ENCODE results near the gene KAT6B. TPM values are rescaled to one million over a fixed set of nuclear protein-coding genes. Genes with fewer than 3 reads are reported as not detected.

The KAT6B gene
- total RNA-seq, 1 donor from 2014 or later: 59.2 TPM

DNA sequence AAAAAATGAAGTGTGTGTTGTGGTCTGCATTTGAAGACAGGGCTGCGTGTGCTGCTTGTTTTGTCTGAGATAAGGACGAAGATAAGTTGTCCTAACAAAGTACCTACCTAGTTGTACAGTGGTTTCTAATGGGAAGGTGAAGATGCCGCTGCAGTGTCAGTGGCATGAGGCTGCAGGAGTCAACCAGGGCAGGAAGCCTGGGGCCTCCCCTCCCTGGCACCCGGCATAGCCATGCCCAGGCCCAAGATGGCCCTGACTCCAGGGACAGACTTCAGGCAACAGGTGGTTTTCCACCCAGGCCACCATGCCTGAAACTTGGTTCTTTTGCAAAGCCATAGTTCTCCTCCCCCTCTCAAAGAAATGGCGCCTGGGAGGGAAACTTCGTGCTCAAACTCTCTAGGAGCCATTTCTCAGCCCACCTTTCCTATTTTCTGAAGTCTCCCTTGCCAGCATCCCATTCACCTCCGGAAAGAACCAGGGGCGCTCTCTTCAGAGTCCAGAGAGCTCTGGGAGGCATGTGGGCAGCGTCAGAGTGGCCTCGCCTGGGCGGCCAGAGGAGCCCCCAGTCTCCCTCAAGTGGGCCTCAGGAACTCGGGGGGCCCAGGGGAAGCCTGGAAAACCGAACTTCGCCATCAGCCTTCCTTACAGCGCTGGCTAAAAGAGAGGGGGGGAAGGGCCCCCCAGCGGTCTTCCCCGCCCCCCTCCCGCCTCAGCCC is 2.1 kb upstream of the KAT6B start:
- H3K4me3 ChIP-seq: peak overlapping the region; percentile 97 to 99
- H3K9me3 ChIP-seq: no peaks in the 10 kb centered on the region
- no peaks in the 10 kb centered on the region for H3K36me3 ChIP-seq
- DNase-seq (ENCODE audit: extremely low spot score in 2 of 2): no peak
- intact Hi-C loops (cut with DNase I): loop anchor here (10.0 kb wide), 2 partner anchors 100 to 400 kb away; no protein-coding TSS in a partner anchor
- H3K27me3 ChIP-seq: no peaks in the 10 kb centered on the region
- no peak for TF ChIP-seq POLR2A (IDR thresholded peaks at IDR 0.05)
- TF ChIP-seq, protein P1, sequence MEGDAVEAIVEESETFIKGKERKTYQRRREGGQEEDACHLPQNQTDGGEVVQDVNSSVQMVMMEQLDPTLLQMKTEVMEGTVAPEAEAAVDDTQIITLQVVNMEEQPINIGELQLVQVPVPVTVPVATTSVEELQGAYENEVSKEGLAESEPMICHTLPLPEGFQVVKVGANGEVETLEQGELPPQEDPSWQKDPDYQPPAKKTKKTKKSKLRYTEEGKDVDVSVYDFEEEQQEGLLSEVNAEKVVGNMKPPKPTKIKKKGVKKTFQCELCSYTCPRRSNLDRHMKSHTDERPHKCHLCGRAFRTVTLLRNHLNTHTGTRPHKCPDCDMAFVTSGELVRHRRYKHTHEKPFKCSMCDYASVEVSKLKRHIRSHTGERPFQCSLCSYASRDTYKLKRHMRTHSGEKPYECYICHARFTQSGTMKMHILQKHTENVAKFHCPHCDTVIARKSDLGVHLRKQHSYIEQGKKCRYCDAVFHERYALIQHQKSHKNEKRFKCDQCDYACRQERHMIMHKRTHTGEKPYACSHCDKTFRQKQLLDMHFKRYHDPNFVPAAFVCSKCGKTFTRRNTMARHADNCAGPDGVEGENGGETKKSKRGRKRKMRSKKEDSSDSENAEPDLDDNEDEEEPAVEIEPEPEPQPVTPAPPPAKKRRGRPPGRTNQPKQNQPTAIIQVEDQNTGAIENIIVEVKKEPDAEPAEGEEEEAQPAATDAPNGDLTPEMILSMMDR (IDR thresholded peaks at IDR 0.05): no peak
- no peak for TF ChIP-seq POLR2AphosphoS5 (IDR thresholded peaks at IDR 0.05; ENCODE audit: insufficient read depth in 1 of 2, low read depth in 1 of 2)
- H3K27ac ChIP-seq: peak overlapping the region; percentile 100
- H3K4me1 ChIP-seq: peaks cover 49% of the 10 kb centered on the region

DNA sequence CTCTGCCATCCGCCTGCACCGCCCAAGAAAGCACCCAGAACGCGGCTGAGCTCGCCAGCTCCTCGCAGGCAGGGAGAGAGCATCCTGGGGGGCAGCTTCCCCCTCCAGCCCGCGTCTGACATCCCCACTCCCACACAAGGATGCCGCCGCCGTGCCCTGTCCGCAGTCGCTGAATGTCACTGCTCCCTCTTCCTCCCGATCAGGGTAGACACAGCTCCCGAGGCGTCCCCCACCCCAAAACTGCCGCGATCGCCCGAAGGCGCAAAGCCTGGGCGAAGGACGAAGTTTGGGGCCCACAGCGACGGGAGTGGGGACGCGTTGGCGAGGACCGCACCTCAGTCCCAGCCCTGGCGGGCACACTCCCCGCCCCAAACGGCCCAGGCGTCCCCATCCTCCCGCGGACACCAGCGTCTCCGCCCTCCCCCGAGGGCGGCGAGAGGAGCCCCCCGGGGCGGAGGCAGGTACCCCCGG is 1.5 kb upstream of the KAT6B start:
- DNase-seq (ENCODE audit: extremely low spot score in 2 of 2): peak in 1 of 2 donors; percentile 89
- H3K4me1 ChIP-seq: peaks cover 50% of the 10 kb centered on the region
- intact Hi-C loops (cut with DNase I): loop anchor here (10.0 kb wide), 2 partner anchors 100 to 400 kb away; no protein-coding TSS in a partner anchor

DNA sequence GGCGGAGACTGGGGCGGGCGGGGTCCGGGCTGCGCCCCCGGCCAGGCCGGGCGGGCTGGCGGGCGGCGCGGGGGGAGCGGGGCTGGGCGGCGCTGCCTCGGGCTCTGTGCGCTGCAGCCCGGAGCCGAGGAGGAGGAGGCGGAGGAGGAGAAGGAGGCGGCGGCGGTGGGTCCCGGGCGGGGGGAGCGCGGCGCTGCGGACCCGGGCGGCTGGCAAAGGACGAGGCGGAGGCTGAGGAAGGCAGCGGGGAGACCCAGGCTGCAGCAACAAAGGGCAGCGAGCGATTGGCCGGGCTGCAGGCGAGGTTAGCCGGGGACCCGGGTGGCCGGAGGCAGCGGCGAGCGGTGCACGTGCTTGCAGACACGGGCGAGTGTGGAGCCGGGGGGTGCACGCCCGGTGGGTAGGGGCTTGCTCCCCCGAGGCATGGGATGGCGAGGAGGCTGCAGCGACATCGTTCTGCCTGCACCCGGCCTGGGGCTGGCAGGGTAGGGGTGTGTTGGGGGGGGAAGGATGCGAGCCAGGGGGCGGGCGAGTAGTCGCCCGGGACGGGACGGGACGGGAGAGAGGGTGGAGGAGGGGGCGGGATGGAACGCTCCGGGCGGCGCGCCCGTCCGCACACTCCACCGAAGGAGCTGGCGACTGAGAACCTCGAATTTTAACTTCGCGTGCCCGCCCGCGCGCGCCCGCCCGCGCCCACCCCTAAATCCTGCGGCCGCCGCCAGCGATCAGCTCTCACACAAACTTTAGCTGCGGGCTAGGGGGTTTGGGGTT is 844 bp upstream of the KAT6B start:
- TF ChIP-seq POLR2A (IDR thresholded peaks at IDR 0.05) (peak in 1 of 2 donors; percentile 13), POLR2AphosphoS5 (IDR thresholded peaks at IDR 0.05; ENCODE audit: insufficient read depth in 1 of 2, low read depth in 1 of 2) (no peak)
- TF ChIP-seq, protein P1 (IDR thresholded peaks at IDR 0.05): no peak
- no peaks in the 10 kb centered on the region for H3K36me3 ChIP-seq
- H3K27me3 ChIP-seq: no peaks in the 10 kb centered on the region
- peak overlapping the region; percentile 97 to 99 for H3K4me3 ChIP-seq
- no peaks in the 10 kb centered on the region for H3K9me3 ChIP-seq
- H3K27ac ChIP-seq: peak overlapping the region; percentile 100
- intact Hi-C loops (cut with DNase I): loop anchor here (10.0 kb wide), 2 partner anchors 99 to 399 kb away; no protein-coding TSS in a partner anchor
- DNase-seq (ENCODE audit: extremely low spot score in 2 of 2): peak in 1 of 2 donors; percentile 91
- peaks cover 50% of the 10 kb centered on the region for H3K4me1 ChIP-seq

More for the DNA sequence above, 1.5 kb upstream of the KAT6B start:
- Histone ChIP-seq H3K27ac (peak overlapping the region; percentile 100), H3K9me3 (no peaks in the 10 kb centered on the region), H3K36me3 (no peaks in the 10 kb centered on the region), H3K4me3 (peak overlapping the region; percentile 97 to 99), H3K27me3 (no peaks in the 10 kb centered on the region)
- TF ChIP-seq POLR2A (IDR thresholded peaks at IDR 0.05) (no peak), POLR2AphosphoS5 (IDR thresholded peaks at IDR 0.05; ENCODE audit: insufficient read depth in 1 of 2, low read depth in 1 of 2) (no peak)
- TF ChIP-seq, protein P1 (IDR thresholded peaks at IDR 0.05): no peak

DNA sequence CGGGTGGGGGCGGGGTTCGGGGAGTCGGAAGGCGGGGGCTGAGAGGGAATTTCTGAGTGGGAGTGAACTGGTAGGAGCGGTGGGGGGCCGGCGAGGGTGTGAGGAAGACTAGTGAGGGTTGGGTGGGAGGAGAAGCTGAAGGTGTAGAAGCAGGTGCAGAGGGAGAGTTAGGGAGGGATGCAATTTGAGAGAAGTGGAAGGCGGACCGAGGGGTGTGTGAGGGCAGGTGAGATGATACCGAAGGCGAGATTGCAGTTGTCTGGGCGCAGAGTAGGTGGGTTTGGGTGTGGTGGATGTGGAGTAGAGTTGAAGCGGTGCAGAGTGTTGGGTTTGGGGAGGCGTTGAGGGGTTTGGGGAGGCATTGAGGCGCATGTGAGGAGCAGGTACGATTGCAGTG is 643 bp downstream of the KAT6B start:
- no peaks in the 10 kb centered on the region for H3K9me3 ChIP-seq
- H3K4me1 ChIP-seq: peaks cover 61% of the 10 kb centered on the region
- DNase-seq (ENCODE audit: extremely low spot score in 2 of 2): peak in 1 of 2 donors; percentile 95
- H3K27me3 ChIP-seq: no peaks in the 10 kb centered on the region
- intact Hi-C loops (cut with DNase I): loop anchor here (10.0 kb wide), 2 partner anchors 98 to 398 kb away; no protein-coding TSS in a partner anchor
- no peaks in the 10 kb centered on the region for H3K36me3 ChIP-seq
- H3K27ac ChIP-seq: peak overlapping the region; percentile 100
- peak overlapping the region; percentile 82 to 97 for H3K4me3 ChIP-seq
- no peak for TF ChIP-seq POLR2AphosphoS5 (IDR thresholded peaks at IDR 0.05; ENCODE audit: insufficient read depth in 1 of 2, low read depth in 1 of 2)
- no peak for TF ChIP-seq POLR2A (IDR thresholded peaks at IDR 0.05)
- TF ChIP-seq, protein P1 (IDR thresholded peaks at IDR 0.05): no peak

Data from vagina (tissue), 2 donors.